ENCODE results near the gene AHCY.

AHCY gene

DNA sequence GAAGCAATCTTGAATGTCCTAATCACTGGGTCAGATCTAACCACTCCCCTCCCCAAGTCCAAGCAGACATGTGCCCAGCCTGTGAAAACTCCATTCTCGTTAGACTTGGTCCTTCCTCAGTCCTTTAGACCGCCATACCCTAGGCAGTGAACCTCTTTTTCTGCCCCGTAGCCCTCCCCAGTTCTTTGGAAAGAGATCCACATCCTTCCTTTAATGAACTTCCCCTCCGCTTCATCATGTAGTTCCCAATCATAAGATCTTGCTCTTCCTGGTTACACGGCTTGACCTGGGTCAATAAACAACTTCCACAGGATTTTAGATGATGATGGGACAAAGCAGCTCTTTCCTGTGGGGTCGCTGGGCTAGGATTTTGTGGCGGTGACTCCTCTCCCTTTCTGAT is 9.6 kb downstream of the AHCY start:
- H2BK12ac ChIP-seq (ENCODE audit: low read length) = no peak overlapping the region
- H3K4me3 ChIP-seq (ENCODE audit: low read depth, low read length) = no peak overlapping the region

GRCh38 chr20:34293119-34293518 is 10.0 kb downstream of the AHCY start:
- H3K4ac ChIP-seq (ENCODE audit: low read depth, low read length) = no peak overlapping the region
- no CpG with 5 or more reads among the region's 5 CpGs for WGBS (ENCODE audit: extremely low coverage, insufficient coverage, insufficient read length)

More for the DNA sequence above, 9.6 kb downstream of the AHCY start:
- whole genome bisulfite sequencing (ENCODE audit: extremely low coverage, insufficient coverage, insufficient read length) = no CpG with 5 or more reads among the region's 7 CpGs
- no peak overlapping the region for H2AFZ ChIP-seq (ENCODE audit: insufficient read depth, low read length, poor library complexity)
- H2BK120ac ChIP-seq (ENCODE audit: insufficient read depth, low read length, poor library complexity) = no peak overlapping the region
- H4K8ac ChIP-seq (ENCODE audit: low read depth, low read length) = no peak overlapping the region
- H3K9me3 ChIP-seq (ENCODE audit: insufficient read depth, low read depth, low read length) = peaks cover 4% of the 10 kb centered on the region
- no peak overlapping the region for H3K9ac ChIP-seq (ENCODE audit: low read length)
- H3K14ac ChIP-seq (ENCODE audit: low read length) = no peak overlapping the region
- no peak overlapping the region for H2AK5ac ChIP-seq (ENCODE audit: low read length)
- H3K23ac ChIP-seq (ENCODE audit: low read length) = no peak overlapping the region
- H3K27ac ChIP-seq (ENCODE audit: low read depth, low read length) = no peak overlapping the region
- H3K36me3 ChIP-seq (ENCODE audit: control insufficient read depth in 1 of 2, insufficient read depth in 2 of 2, low read length in 2 of 2) = peaks cover 51 to 59% of the 10 kb centered on the region in 2 experiments
- H4K91ac ChIP-seq (ENCODE audit: low read depth, low read length) = no peak overlapping the region
- H2BK5ac ChIP-seq (ENCODE audit: low read depth, low read length, poor library complexity) = no peak overlapping the region
- H3K4me1 ChIP-seq (ENCODE audit: control insufficient read depth in 1 of 2, insufficient read depth in 2 of 2, low read length in 2 of 2) = peaks cover 0 to 2% of the 10 kb centered on the region in 2 experiments
- no peak overlapping the region for H3K4me2 ChIP-seq (ENCODE audit: low read length)
- H3K4ac ChIP-seq (ENCODE audit: low read depth, low read length) = no peak overlapping the region
- H3K79me2 ChIP-seq (ENCODE audit: control insufficient read depth, insufficient read depth, low read length, poor library complexity) = no peaks in the 10 kb centered on the region
- H3K27me3 ChIP-seq (ENCODE audit: insufficient read depth, low read length) = no peaks in the 10 kb centered on the region
- no peaks in the 10 kb centered on the region for H3K79me1 ChIP-seq (ENCODE audit: low read length)
- no peak overlapping the region for H4K12ac ChIP-seq (ENCODE audit: low read depth, low read length)
- DNase-seq = no peak
- no peak overlapping the region for H3K18ac ChIP-seq (ENCODE audit: low read length)

GRCh38 chr20:34292496-34292895 is 10.7 kb downstream of the AHCY start:
- Histone ChIP-seq H2AFZ (ENCODE audit: insufficient read depth, low read length, poor library complexity) (no peak overlapping the region), H3K4ac (ENCODE audit: low read depth, low read length) (no peak overlapping the region), H2BK12ac (ENCODE audit: low read length) (no peak overlapping the region), H3K23ac (ENCODE audit: low read length) (no peak overlapping the region), H3K14ac (ENCODE audit: low read length) (no peak overlapping the region), H3K18ac (ENCODE audit: low read length) (no peak overlapping the region), H3K79me1 (ENCODE audit: low read length) (no peaks in the 10 kb centered on the region), H3K27me3 (ENCODE audit: insufficient read depth, low read length) (no peaks in the 10 kb centered on the region), H2BK5ac (ENCODE audit: low read depth, low read length, poor library complexity) (no peak overlapping the region), H3K36me3 (ENCODE audit: control insufficient read depth in 1 of 2, insufficient read depth in 2 of 2, low read length in 2 of 2) (peaks cover 61 to 69% of the 10 kb centered on the region in 2 experiments), H3K9ac (ENCODE audit: low read length) (no peak overlapping the region), H4K91ac (ENCODE audit: low read depth, low read length) (no peak overlapping the region), H2AK5ac (ENCODE audit: low read length) (no peak overlapping the region), H4K8ac (ENCODE audit: low read depth, low read length) (no peak overlapping the region), H3K4me2 (ENCODE audit: low read length) (no peak overlapping the region), H3K4me1 (ENCODE audit: control insufficient read depth in 1 of 2, insufficient read depth in 2 of 2, low read length in 2 of 2) (peaks cover 0 to 2% of the 10 kb centered on the region in 2 experiments), H3K9me3 (ENCODE audit: insufficient read depth, low read depth, low read length) (peaks cover 4% of the 10 kb centered on the region), H3K27ac (ENCODE audit: low read depth, low read length) (no peak overlapping the region), H4K12ac (ENCODE audit: low read depth, low read length) (no peak overlapping the region), H2BK120ac (ENCODE audit: insufficient read depth, low read length, poor library complexity) (no peak overlapping the region), H3K79me2 (ENCODE audit: control insufficient read depth, insufficient read depth, low read length, poor library complexity) (no peaks in the 10 kb centered on the region), H3K4me3 (ENCODE audit: low read depth, low read length) (no peak overlapping the region)
- DNase-seq = no peak
- WGBS (ENCODE audit: extremely low coverage, insufficient coverage, insufficient read length) = no CpG with 5 or more reads among the region's 3 CpGs

More at GRCh38 chr20:34293119-34293518, 10.0 kb downstream of the AHCY start:
- no peak overlapping the region for H3K23ac ChIP-seq (ENCODE audit: low read length)
- H3K27ac ChIP-seq (ENCODE audit: low read depth, low read length) = no peak overlapping the region
- peaks cover 0 to 2% of the 10 kb centered on the region in 2 experiments for H3K4me1 ChIP-seq (ENCODE audit: control insufficient read depth in 1 of 2, insufficient read depth in 2 of 2, low read length in 2 of 2)
- H3K27me3 ChIP-seq (ENCODE audit: insufficient read depth, low read length) = no peaks in the 10 kb centered on the region
- H3K79me1 ChIP-seq (ENCODE audit: low read length) = no peaks in the 10 kb centered on the region
- no peak overlapping the region for H2AFZ ChIP-seq (ENCODE audit: insufficient read depth, low read length, poor library complexity)
- H3K9ac ChIP-seq (ENCODE audit: low read length) = no peak overlapping the region
- H2AK5ac ChIP-seq (ENCODE audit: low read length) = no peak overlapping the region
- no peak overlapping the region for H4K12ac ChIP-seq (ENCODE audit: low read depth, low read length)
- H2BK120ac ChIP-seq (ENCODE audit: insufficient read depth, low read length, poor library complexity) = no peak overlapping the region
- H3K4me3 ChIP-seq (ENCODE audit: low read depth, low read length) = no peak overlapping the region
- H3K79me2 ChIP-seq (ENCODE audit: control insufficient read depth, insufficient read depth, low read length, poor library complexity) = no peaks in the 10 kb centered on the region
- no peak overlapping the region for H3K14ac ChIP-seq (ENCODE audit: low read length)
- no peak overlapping the region for H3K18ac ChIP-seq (ENCODE audit: low read length)
- DNase-seq = no peak
- H4K8ac ChIP-seq (ENCODE audit: low read depth, low read length) = no peak overlapping the region
- no peak overlapping the region for H2BK12ac ChIP-seq (ENCODE audit: low read length)
- H3K9me3 ChIP-seq (ENCODE audit: insufficient read depth, low read depth, low read length) = peaks cover 4% of the 10 kb centered on the region
- H3K36me3 ChIP-seq (ENCODE audit: control insufficient read depth in 1 of 2, insufficient read depth in 2 of 2, low read length in 2 of 2) = peaks cover 54 to 63% of the 10 kb centered on the region in 2 experiments
- H4K91ac ChIP-seq (ENCODE audit: low read depth, low read length) = no peak overlapping the region
- no peak overlapping the region for H2BK5ac ChIP-seq (ENCODE audit: low read depth, low read length, poor library complexity)
- H3K4me2 ChIP-seq (ENCODE audit: low read length) = no peak overlapping the region

GRCh38 chr20:34290471-34290870 is 12.7 kb downstream of the AHCY start:
- Histone ChIP-seq H2AFZ (ENCODE audit: insufficient read depth, low read length, poor library complexity) (no peak overlapping the region), H2BK5ac (ENCODE audit: low read depth, low read length, poor library complexity) (no peak overlapping the region), H4K91ac (ENCODE audit: low read depth, low read length) (no peak overlapping the region), H3K4me2 (ENCODE audit: low read length) (no peak overlapping the region), H2AK5ac (ENCODE audit: low read length) (no peak overlapping the region), H3K4ac (ENCODE audit: low read depth, low read length) (no peak overlapping the region), H4K12ac (ENCODE audit: low read depth, low read length) (no peak overlapping the region), H3K4me1 (ENCODE audit: control insufficient read depth in 1 of 2, insufficient read depth in 2 of 2, low read length in 2 of 2) (no peaks in the 10 kb centered on the region), H3K9ac (ENCODE audit: low read length) (no peak overlapping the region), H3K27me3 (ENCODE audit: insufficient read depth, low read length) (no peaks in the 10 kb centered on the region), H3K79me2 (ENCODE audit: control insufficient read depth, insufficient read depth, low read length, poor library complexity) (no peaks in the 10 kb centered on the region), H3K36me3 (ENCODE audit: control insufficient read depth in 1 of 2, insufficient read depth in 2 of 2, low read length in 2 of 2) (peaks cover 71 to 82% of the 10 kb centered on the region in 2 experiments), H3K18ac (ENCODE audit: low read length) (no peak overlapping the region), H3K9me3 (ENCODE audit: insufficient read depth, low read depth, low read length) (peaks cover 4% of the 10 kb centered on the region), H4K8ac (ENCODE audit: low read depth, low read length) (no peak overlapping the region), H2BK120ac (ENCODE audit: insufficient read depth, low read length, poor library complexity) (no peak overlapping the region), H3K4me3 (ENCODE audit: low read depth, low read length) (no peak overlapping the region), H2BK12ac (ENCODE audit: low read length) (no peak overlapping the region), H3K27ac (ENCODE audit: low read depth, low read length) (no peak overlapping the region), H3K79me1 (ENCODE audit: low read length) (no peaks in the 10 kb centered on the region), H3K23ac (ENCODE audit: low read length) (no peak overlapping the region), H3K14ac (ENCODE audit: low read length) (no peak overlapping the region)
- no CpG with 5 or more reads among the region's 11 CpGs for WGBS (ENCODE audit: extremely low coverage, insufficient coverage, insufficient read length)
- DNase-seq = no peak
